NB4 (cell line): ENCODE data around the gene BACH2.

Experiments
- CTCF ChIP-seq: IDR thresholded peaks from one replicate; pipeline ENCODE4 v1.5.1; 2012; ENCODE audit warnings: low read depth, low read length
- POLR2A ChIP-seq: IDR thresholded peaks from 2 replicates; pipeline ENCODE4 v1.6.1; 2011; ENCODE audit warnings: mild to moderate bottlenecking; ENCODE audit not compliant: insufficient read length; ENCODE audit errors: extremely low read depth

- TF ChIP-seq POLR2A (no peak), CTCF (no peak)
Measured at GRCh38 chr6:90218959-90219208, 77.8 kb downstream of the BACH2 start.
